Ectodermal cell (in vitro differentiated cells): ENCODE data around the gene ZCCHC2.

ENCODE experiments used
- H3K27ac ChIP-seq: 2 replicates; pipeline ENCODE4 v1.7.0; 2013; ENCODE audit warnings: mild to moderate bottlenecking, low read depth, low read length; ENCODE audit not compliant: insufficient read depth, poor library complexity, severe bottlenecking
- H3K27me3 ChIP-seq: 2 replicates; pipeline ENCODE4 v1.7.0; 2013; ENCODE audit warnings: mild to moderate bottlenecking, low read length; ENCODE audit not compliant: insufficient read depth, control insufficient read depth, poor library complexity, severe bottlenecking
- H3K36me3 ChIP-seq: one replicate; pipeline ENCODE4 v1.7.0; 2013; ENCODE audit warnings: low read length; ENCODE audit not compliant: control insufficient read depth, insufficient read depth
- H3K4me1 ChIP-seq: one replicate; pipeline ENCODE4 v1.7.0; 2013; ENCODE audit warnings: low read length; ENCODE audit not compliant: control insufficient read depth, insufficient read depth
- H3K4me3 ChIP-seq: 2 replicates; pipeline ENCODE4 v1.7.0; 2013; ENCODE audit warnings: low read depth, low read length, control low read depth; ENCODE audit not compliant: insufficient read depth
- H3K9me3 ChIP-seq: 2 replicates; pipeline ENCODE4 v1.7.0; 2013; ENCODE audit warnings: mild to moderate bottlenecking, low read length, moderate library complexity; ENCODE audit not compliant: control insufficient read depth
- WGBS, 2 experiments: methylation state at CpG; one replicate each; pipeline ENCODE4 v1.1.7; 2013; ENCODE audit warnings: missing lambda C conversion rate in 2 of 2; 5-methylcytosine and 5-hydroxymethylcytosine counted together

The ZCCHC2 gene

GRCh38 chr18:62572456-62572855 is 49.6 kb downstream of the ZCCHC2 start:
- no peaks in the 10 kb centered on the region for H3K27me3 ChIP-seq
- H3K4me1 ChIP-seq = no peaks in the 10 kb centered on the region
- no peaks in the 10 kb centered on the region for H3K36me3 ChIP-seq
- H3K9me3 ChIP-seq = no peaks in the 10 kb centered on the region
- H3K27ac ChIP-seq = no peak overlapping the region
- no peak overlapping the region for H3K4me3 ChIP-seq
- WGBS, 2 experiments = 91 to 94% methylated on average over 2 to 3 of the region's 3 CpGs

DNA sequence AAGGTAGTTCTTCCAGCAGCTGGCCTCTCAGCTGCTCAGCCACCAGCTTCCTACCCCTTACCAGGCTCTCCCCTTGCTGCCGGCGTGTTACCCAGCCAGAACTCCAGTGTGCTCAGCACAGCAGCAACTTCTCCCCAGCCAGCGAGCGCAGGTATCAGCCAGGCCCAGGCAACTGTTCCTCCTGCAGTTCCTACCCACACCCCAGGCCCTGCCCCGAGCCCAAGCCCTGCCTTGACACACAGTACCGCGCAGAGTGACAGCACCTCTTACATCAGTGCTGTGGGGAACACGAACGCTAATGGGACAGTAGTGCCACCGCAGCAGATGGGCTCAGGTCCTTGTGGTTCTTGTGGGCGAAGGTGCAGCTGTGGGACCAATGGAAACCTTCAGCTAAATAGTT is 52.0 kb downstream of the ZCCHC2 start:
- Histone ChIP-seq H3K36me3 (no peaks in the 10 kb centered on the region), H3K4me3 (no peak overlapping the region), H3K27me3 (no peaks in the 10 kb centered on the region), H3K27ac (no peak overlapping the region), H3K4me1 (no peaks in the 10 kb centered on the region), H3K9me3 (no peaks in the 10 kb centered on the region)
- 92 to 94% methylated on average over 11 of the region's 11 CpGs for WGBS, 2 experiments

DNA sequence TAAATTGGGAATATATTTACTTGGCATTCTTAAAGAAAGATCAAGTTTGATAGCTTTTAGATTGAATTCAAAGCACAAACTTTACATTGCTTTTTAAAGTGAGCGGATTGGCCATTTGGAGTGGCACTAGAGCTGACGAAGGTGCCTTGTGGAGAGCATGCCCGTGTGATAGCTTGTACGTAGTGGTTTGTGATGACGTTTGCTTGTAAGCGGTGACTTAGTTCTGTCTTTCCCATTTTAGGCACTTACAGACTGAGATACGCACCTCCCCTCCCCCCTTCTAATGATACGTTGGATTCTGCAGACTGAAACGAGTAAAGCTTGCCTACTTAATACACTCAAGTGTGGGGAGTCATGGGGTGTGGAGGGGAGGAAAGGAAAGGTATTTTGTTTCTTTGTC is 53.4 kb downstream of the ZCCHC2 start:
- WGBS, 2 experiments = 92 to 96% methylated on average over 6 to 7 of the region's 9 CpGs
- Histone ChIP-seq H3K9me3 (no peaks in the 10 kb centered on the region), H3K27me3 (no peaks in the 10 kb centered on the region), H3K4me3 (no peak overlapping the region), H3K4me1 (no peaks in the 10 kb centered on the region), H3K36me3 (no peaks in the 10 kb centered on the region), H3K27ac (no peak overlapping the region)

- H3K4me3 ChIP-seq = no peak overlapping the region
- no peaks in the 10 kb centered on the region for H3K36me3 ChIP-seq
- no peaks in the 10 kb centered on the region for H3K4me1 ChIP-seq
- no peaks in the 10 kb centered on the region for H3K27me3 ChIP-seq
- no peak overlapping the region for H3K27ac ChIP-seq
- WGBS, 2 experiments = 92 to 97% methylated on average over 9 of the region's 9 CpGs
- no peaks in the 10 kb centered on the region for H3K9me3 ChIP-seq
Measured at GRCh38 chr18:62576845-62577512, 54.2 kb downstream of the ZCCHC2 start.

GRCh38 chr18:62577765-62578164 is 54.9 kb downstream of the ZCCHC2 start:
- Histone ChIP-seq H3K27ac (no peak overlapping the region), H3K9me3 (no peaks in the 10 kb centered on the region), H3K4me1 (no peaks in the 10 kb centered on the region), H3K27me3 (no peaks in the 10 kb centered on the region), H3K36me3 (no peaks in the 10 kb centered on the region), H3K4me3 (no peak overlapping the region)
- WGBS, 2 experiments = 96 to 97% methylated on average over 2 of the region's 2 CpGs

DNA sequence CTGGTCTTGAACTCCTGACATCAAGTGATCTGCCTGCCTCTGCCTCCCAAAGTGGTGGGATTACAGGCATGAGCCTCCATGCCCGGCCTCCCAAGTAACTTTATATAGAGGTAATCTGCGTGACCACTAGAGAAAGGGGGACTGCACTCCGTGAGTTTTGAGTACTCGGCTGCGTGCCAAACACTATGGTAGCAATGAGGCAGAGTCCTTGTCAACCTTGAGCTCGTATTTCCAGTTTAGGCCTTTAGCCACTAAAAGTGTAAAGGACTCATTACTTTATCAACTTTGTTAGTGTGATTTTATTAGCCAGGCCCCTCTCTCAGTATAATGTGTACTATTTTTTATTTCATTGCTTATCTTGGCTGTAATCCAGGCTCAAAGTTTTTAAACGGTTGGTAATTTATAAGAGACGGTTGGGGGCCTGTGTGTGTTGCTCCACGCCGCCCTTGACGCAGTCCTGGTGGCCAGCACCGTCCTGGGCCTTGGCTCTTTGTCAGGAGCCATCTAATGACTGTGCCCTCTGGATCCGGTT is 56.2 kb downstream of the ZCCHC2 start:
- peaks cover 2% of the 10 kb centered on the region for H3K4me1 ChIP-seq
- H3K4me3 ChIP-seq = no peak overlapping the region
- no peaks in the 10 kb centered on the region for H3K27me3 ChIP-seq
- H3K9me3 ChIP-seq = no peaks in the 10 kb centered on the region
- no peak overlapping the region for H3K27ac ChIP-seq
- 92 to 95% methylated on average over 13 of the region's 13 CpGs for WGBS, 2 experiments
- no peaks in the 10 kb centered on the region for H3K36me3 ChIP-seq

GRCh38 chr18:62583376-62583775 is 60.6 kb downstream of the ZCCHC2 start:
- H3K4me1 ChIP-seq = peaks cover 4% of the 10 kb centered on the region

GRCh38 chr18:62584241-62585120 is 61.7 kb downstream of the ZCCHC2 start:
- Histone ChIP-seq H3K4me3 (no peak overlapping the region), H3K27me3 (no peaks in the 10 kb centered on the region), H3K27ac (no peak overlapping the region), H3K4me1 (peaks cover 4% of the 10 kb centered on the region), H3K36me3 (no peaks in the 10 kb centered on the region), H3K9me3 (no peaks in the 10 kb centered on the region)
- WGBS, 2 experiments = 42 to 47% methylated on average over 23 of the region's 23 CpGs

More at GRCh38 chr18:62583376-62583775, 60.6 kb downstream of the ZCCHC2 start:
- Histone ChIP-seq H3K9me3 (no peaks in the 10 kb centered on the region), H3K27me3 (no peaks in the 10 kb centered on the region), H3K27ac (no peak overlapping the region), H3K36me3 (no peaks in the 10 kb centered on the region), H3K4me3 (no peak overlapping the region)
- 88 to 100% methylated on average over 1 to 2 of the region's 2 CpGs for WGBS, 2 experiments

DNA sequence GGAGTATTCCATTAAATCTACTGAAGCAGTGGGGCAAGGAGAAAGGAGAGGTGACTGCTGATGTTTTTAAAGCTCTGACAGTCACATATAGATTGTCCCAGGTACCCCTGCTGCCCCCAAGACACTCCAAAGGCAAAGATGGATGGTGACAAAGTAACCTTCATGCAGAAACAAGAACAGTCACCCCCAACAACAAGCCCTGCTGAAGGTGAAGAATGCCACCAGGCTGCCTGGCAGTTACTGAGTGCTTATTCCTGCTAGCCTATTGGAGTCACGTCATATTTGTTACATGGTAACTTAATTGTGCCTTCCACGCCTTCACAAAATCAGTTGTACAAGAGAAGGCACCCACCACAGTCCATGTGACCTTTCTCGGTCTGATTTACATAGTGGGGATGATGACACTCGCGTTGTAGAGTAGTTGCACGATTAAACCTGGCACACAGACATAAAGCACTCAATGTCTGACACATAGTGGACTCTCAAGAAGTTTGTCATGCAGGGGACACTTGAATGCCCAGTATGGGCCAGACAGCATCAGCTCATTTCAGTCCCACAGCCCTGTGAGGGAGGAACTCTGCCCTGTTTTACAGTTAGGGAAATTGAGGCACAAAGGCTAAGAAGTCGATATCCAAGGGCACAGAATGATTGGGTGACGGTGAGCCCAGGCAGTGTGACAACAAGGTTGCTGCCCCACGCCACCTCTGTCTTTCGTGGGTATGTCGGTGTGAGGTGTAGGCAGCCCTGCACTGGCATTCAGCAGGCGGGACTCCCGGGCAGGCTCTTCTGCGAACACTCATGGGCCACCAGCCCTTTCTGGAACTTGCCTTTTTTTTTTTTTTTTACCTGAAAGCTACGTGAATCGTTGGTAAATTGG is 62.7 kb downstream of the ZCCHC2 start:
- Histone ChIP-seq H3K9me3 (no peaks in the 10 kb centered on the region), H3K4me3 (no peak overlapping the region), H3K36me3 (no peaks in the 10 kb centered on the region), H3K27me3 (no peaks in the 10 kb centered on the region), H3K4me1 (peaks cover 4% of the 10 kb centered on the region), H3K27ac (no peak overlapping the region)
- WGBS, 2 experiments = 84 to 86% methylated on average over 16 of the region's 16 CpGs
